ENCODE results near the gene GPC1.

GPC1 gene

GRCh38 chr2:240440704-240441320 is 5.3 kb downstream of the GPC1 start:
- no peak for DNase-seq

- DNase-seq: no peak
Observed at GRCh38 chr2:240441326-240441992, 6.0 kb downstream of the GPC1 start.

DNA sequence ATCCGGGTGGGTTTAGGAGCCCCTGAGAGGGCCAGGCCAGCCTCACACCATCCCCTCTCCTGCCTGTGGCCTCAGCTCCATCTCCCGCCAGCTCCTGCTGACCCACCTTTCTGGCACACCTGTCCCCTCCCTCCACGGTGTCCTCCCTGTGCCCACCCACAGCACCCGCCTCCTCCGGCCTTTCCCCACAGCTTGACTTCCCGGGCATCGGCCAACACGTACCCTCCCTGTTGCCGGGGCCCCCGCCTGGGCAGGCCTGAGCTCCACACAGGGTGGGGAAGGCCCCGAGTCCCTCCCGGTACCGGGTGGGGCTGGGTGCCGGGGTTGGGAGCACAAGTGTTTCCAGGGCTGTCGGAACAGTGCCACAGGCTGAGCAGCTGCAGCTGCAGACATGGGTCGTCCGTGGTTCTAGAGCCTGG is 6.5 kb downstream of the GPC1 start:
- DNase-seq: no peak

GRCh38 chr2:240442891-240443715 is 7.6 kb downstream of the GPC1 start:
- DNase-seq: no peak

- DNase-seq: no peak
Observed at GRCh38 chr2:240443891-240444301, 8.4 kb downstream of the GPC1 start.

DNA sequence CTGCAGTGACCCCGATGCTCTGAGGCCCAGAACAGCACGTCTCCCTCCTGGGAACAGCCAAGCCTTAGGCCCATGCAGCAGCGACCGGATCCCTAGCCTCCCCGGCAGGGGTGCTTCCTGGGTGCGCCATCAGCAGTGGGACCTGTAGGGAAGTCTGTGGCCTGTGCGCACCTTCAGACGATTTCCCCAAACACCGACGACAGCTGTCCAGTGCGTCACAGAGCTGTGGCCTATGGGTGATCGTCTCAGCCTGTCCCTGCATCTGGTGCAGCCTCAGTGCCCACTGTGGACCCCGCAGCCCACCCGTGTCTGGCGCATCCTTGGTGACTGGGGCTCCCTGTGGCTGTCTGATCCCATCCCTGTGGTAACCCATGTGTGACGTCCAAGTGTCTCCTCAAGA is 9.0 kb downstream of the GPC1 start:
- no peak for DNase-seq

DNA sequence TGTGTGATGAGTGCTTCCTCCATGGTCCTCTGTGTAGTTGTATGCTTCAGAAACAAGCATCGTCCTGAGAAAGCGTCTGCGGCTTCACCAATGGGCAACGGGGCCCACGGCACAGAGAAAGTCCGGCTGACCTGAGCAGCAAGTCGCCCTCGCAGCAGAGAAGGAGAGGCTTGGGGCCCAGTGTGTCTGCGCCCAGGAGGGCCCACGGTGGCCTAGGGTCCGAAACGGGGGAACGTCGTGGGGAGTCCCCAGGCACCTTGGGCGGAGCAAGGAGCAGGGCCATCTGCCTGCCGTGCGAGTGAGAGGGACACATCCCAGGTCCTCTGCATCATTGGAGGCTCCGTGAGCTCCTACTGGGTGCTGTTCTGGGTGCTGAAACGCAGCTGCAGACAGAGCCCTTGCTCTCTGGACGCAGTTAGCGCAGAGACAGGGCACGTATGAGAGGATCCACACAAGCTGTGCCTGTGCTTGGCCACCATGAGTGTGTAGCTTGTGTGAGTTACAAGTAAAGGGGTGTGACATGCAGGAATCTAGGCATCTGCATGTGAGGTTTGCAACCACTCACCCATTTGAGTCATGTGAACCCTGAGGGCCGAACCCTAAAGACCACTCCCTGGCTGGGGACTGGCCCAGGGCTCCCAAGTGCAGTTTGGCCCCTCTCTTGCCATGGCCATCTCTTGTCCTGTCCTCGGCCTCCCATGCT is 10.6 kb downstream of the GPC1 start:
- DNase-seq: no peak

- DNase-seq: no peak
Observed at GRCh38 chr2:240446664-240447175, 11.3 kb downstream of the GPC1 start.

DNA sequence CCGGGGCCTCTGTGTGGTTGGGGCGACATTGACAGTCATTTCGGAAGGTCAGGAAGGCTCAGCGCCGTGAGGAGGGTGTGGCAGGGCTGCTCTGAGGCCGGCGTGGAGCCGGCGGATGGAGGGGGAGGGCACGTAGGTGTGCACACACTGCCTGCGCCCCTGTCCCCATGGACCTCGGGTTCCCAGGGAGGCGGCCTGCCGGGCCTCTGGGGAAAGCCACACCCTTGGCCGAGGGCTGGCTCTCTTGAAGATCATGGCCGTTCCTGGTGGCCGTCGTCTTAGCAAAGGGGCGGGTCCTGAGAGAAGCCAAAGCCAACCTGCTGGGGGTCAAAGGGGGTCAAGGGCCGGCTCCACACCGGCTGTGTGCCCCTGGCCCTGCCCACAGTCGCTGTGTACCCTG is 11.9 kb downstream of the GPC1 start:
- no peak for DNase-seq

DNA sequence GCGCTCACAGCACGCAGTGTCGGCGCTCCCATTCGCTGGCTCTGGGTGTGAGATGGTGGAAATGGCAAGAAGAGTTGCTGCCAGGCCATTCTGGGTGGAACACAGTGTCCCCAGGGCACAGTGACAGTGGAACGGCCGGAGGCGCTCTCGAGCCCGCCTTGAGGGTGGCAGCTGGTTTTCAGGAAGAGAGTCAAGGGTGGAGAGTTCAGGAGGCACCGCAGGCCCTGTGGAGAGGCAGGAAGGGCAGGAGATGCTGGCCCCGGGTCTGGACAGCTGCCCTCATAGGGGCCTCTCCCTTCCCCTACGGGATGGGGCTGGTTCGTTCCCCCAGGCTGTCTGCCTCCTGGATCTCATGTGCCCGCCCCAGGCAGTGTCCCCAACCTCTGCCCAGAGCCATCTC is 12.5 kb downstream of the GPC1 start:
- DNase-seq: no peak

DNA sequence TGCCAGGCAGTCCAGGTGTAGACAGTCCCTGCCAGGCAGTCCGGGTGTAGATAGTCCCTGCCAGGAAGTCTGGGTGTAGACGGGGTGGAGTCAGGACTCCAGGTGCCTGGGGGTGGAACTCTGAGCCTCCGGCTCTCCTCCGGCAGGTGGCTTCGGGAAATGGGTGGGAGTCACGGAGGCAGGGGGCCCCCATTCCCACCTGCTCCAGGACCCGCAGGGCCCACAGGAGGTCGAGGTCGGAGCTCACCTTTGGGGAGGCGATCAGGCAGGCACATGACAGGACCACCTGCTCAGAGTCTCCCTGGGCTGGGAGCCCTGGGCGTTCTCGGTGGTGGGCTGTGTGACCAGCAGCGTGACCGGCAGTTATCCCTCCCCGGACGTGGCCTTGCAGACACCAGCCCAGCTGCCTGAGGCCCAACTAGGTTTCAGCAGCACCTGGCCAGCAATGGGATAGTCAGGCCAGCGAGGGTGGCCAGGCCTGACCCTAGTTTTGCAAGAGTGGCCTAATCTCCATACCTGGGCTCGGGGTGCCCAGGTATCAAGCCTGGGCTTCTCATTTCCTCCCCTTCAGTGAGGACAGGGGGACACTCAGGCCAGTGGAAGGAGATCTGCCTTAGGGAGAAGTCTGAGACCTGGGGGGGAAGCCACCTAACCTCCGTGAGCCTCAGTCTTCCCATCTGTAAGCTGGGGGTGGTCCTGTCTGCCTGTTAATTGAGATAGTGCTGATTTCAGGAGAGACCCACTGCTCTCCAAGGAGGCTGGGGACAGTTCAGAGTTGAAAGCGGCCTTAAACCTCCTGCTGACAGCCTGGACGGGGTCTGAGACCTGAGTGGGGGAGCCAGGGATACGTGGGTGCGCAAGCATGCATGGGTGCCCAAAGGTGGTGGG is 13.2 kb downstream of the GPC1 start:
- DNase-seq: no peak

- DNase-seq: no peak
Observed at GRCh38 chr2:240449764-240450531, 14.5 kb downstream of the GPC1 start.

DNA sequence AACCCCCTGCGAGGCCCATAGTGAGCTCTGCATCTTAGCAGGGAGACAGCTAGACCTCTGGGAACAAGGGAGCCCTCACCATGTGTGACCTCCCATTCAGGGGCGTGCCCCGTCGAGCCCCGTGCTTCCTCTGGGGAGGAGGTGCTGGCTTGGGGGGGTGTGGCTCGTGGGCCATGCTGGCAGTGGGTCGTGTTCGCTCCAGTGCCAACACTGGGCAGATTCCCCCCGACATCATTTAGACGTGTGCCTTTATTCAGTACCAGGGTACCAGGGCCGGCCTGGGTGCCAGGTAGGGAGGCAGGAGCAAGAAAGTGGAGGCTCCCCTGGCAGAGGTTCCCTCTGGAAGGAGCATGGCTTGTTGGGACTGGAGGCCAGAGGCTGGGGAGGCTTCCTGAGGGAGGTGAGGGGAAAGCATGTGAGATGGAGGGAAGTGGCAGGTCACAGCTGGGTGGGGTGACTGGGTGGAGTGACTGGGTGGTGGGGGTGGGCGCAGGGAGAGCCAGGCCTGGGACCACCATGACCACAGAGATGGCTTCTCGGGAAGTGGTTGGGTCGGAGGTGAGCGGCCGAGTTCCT is 15.2 kb downstream of the GPC1 start:
- DNase-seq: no peak

DNA sequence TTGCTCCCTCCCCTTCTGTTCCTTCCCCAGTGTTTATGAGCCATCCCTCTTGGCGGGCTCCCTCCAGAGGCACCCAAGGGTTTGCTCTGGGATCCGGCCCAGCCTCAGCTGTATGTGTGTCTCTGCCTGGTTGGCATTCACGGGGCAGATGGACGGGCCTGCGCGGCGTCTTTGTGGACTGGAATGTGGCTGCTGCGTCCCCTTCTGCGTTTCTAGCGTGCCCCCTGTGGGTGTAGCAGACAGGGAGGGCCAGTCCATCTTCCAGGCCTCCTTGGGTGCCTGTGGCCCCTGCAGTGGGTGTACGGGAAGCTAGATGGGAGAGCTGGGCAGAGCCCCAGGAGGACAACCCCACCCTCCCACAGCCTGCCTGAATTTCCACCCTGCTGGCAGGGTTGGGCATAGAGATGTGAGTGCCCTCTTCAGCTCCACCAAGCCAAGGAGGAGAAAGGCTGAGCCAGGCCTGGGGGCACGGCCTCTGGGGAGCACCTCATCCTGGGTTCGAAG is 15.7 kb downstream of the GPC1 start:
- peak in 15 of 58 donors; percentile 27 to 62 (median 48) for DNase-seq

DNA sequence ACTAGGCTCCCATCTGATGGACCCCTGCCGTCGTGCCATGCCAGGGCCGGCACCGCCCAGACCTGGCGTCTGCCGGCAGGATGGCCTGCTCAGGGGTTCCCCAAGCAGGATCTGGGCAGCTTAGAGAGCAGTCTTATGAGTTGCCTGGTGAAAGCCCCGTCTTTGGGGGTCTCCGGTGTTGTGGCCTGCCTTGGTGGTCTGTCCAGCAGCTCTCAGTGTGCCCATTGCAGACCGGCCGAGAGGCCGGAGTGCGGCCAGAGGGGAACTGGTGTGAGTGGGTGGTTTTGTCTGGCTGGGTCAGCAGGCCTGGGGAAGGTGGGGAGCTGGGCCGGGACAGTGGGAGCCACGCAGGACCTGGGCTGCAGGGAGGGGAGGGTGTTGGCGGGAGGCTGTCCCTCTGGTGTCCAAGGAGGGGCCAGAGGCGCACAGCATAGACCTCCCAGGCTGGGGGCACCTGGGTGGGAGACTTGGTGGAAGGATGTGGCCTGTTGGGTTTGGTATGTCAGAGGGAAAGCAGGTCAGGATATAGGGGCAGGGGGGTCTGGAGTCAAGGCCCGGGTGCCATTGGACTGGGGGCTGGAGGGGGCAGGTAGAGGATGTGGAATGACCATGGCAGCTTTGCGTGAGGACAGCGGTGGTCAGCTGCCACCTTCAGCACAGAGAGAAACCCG is 16.5 kb downstream of the GPC1 start:
- no peak for DNase-seq

GRCh38 chr2:240452462-240453256 is 17.2 kb downstream of the GPC1 start:
- peak in 47 of 58 donors; percentile 14 to 84 (median 60) for DNase-seq

DNA sequence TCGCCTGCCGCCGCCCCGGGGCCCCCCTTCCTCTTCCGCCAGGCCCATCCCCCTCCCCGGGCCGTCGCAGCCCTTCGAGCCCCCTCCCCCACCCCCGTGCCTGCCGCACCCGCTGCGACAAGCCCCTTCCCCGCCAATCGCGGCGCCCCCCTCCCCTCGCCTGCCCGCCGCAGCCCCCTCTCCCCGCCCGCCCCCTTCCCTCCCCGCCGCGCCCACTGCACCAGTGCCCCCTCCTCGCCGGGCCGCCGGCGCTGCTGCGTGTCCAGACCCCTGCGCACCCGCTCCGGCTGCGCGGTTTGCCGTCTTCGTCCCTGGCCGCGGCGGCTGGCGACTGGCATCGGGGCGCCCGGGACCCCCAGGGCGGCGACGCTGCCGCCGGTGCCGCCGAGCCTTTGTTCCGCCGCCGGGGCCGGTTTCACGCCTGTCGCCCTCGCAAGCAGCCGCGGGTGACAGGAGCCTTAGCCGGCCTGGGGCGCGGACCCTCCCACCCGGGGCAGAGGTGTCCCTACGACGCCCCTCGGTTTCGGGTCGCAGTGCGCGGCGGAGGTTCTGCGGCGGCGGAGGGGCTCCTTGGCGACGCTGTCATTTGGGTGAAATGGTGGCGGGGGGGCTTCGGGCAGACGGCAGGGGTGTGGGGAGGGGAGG is 18.1 kb downstream of the GPC1 start:
- no peak for DNase-seq
